GM23338 (cell line): ENCODE results near the gene SPATA31D1. TPM values are rescaled to one million over a fixed set of nuclear protein-coding genes. Genes with fewer than 3 reads are reported as not detected.

Experiments used
- ATAC-seq: fragments of 200-7000 bp; cut with Tn5 transposase; 3 replicates; pipeline ENCODE4 v1.9.1; 2020
- DNase-seq: peaks from one replicate; pipeline ENCODE4 v3.0.0-alpha.2; 2015; ENCODE audit warnings: low spot score
- H2AFZ ChIP-seq: fragments of 200-600 bp; sonication (generic); 2 replicates; pipeline ENCODE4 v1.8.0; 2016; ENCODE audit warnings: antibody characterized with exemption, mild to moderate bottlenecking, moderate library complexity
- H3F3A ChIP-seq: fragments of 200-600 bp; sonication (generic); replicated peaks from 2 replicates; pipeline ENCODE4 v1.8.0; 2017; ENCODE audit warnings: antibody characterized with exemption, mixed run types, low read depth
- H3K27ac ChIP-seq: fragments of 200-600 bp; sonication (generic); 2 replicates; pipeline ENCODE4 v1.6.1; 2016; ENCODE audit warnings: low read depth
- H3K27me3 ChIP-seq: fragments of 200-600 bp; sonication (generic); 2 replicates; pipeline ENCODE4 v1.8.0; 2016; ENCODE audit warnings: mild to moderate bottlenecking, mixed run types, moderate library complexity; ENCODE audit not compliant: insufficient read depth
- H3K36me3 ChIP-seq: fragments of 200-600 bp; sonication (generic); 2 replicates; pipeline ENCODE4 v1.8.0; 2016; ENCODE audit warnings: mild to moderate bottlenecking; ENCODE audit not compliant: insufficient read depth
- H3K4me1 ChIP-seq: fragments of 200-600 bp; sonication (generic); 2 replicates; pipeline ENCODE4 v1.8.0; 2016; ENCODE audit warnings: mild to moderate bottlenecking, moderate library complexity; ENCODE audit not compliant: insufficient read depth
- H3K4me2 ChIP-seq: fragments of 200-600 bp; sonication (generic); 2 replicates; pipeline ENCODE4 v1.7.1; 2017; ENCODE audit warnings: mixed run types
- H3K4me3 ChIP-seq: fragments of 200-600 bp; sonication (generic); 2 replicates; pipeline ENCODE4 v1.6.1; 2016; ENCODE audit warnings: mixed run types
- H3K79me2 ChIP-seq: fragments of 200-600 bp; sonication (generic); replicated peaks from 2 replicates; pipeline ENCODE4 v1.8.0; 2017; ENCODE audit warnings: mild to moderate bottlenecking; ENCODE audit not compliant: insufficient read depth
- H3K9me2 ChIP-seq: fragments of 200-600 bp; sonication (generic); 2 replicates; pipeline ENCODE4 v1.8.0; 2017; ENCODE audit not compliant: insufficient read depth
- H4K20me1 ChIP-seq: fragments of 200-600 bp; sonication (generic); replicated peaks from 2 replicates; pipeline ENCODE4 v1.8.0; 2017; ENCODE audit warnings: mild to moderate bottlenecking; ENCODE audit not compliant: insufficient read depth
- H3K27ac Mint-ChIP-seq: 2 replicates; pipeline ENCODE4 v1.8.0; 2020; ENCODE audit warnings: inconsistent platforms, mild to moderate bottlenecking, moderate library complexity, mixed read lengths
- H3K27me3 Mint-ChIP-seq: 3 replicates; pipeline ENCODE4 v1.8.0; 2022; ENCODE audit warnings: low read depth, mild to moderate bottlenecking, moderate library complexity, mixed read lengths, inconsistent platforms; ENCODE audit not compliant: insufficient read depth, poor library complexity
- H3K36me3 Mint-ChIP-seq: 3 replicates; pipeline ENCODE4 v1.8.0; 2021; ENCODE audit warnings: low read depth, mild to moderate bottlenecking, inconsistent platforms, moderate library complexity, mixed read lengths
- H3K4me1 Mint-ChIP-seq: 3 replicates; pipeline ENCODE4 v1.8.0; 2020; ENCODE audit warnings: mild to moderate bottlenecking, inconsistent platforms, mixed read lengths
- H3K4me3 Mint-ChIP-seq: 3 replicates; pipeline ENCODE4 v1.8.0; 2021; ENCODE audit warnings: moderate library complexity, mild to moderate bottlenecking, inconsistent platforms, mixed read lengths
- H3K9me3 Mint-ChIP-seq: 3 replicates; pipeline ENCODE4 v1.8.0; 2020; ENCODE audit warnings: moderate library complexity, mild to moderate bottlenecking, inconsistent platforms, mixed read lengths
- CREB1 ChIP-seq: fragments of 250-450 bp; sonication (Bioruptor Pico); IDR thresholded peaks from 2 replicates; pipeline ENCODE4 v1.5.0; 2020; ENCODE audit warnings: low read depth, mild to moderate bottlenecking, moderate library complexity
- EZH2 ChIP-seq: fragments of 200-600 bp; sonication (generic); IDR thresholded peaks from one replicate; pipeline ENCODE4 v1.8.0; 2017; ENCODE audit warnings: antibody characterized with exemption, mild to moderate bottlenecking, low read depth; ENCODE audit not compliant: unreplicated experiment
- EZH2phosphoT487 ChIP-seq: fragments of 200-600 bp; sonication (generic); IDR thresholded peaks from one replicate; pipeline ENCODE4 v1.8.1; 2018; ENCODE audit warnings: antibody characterized with exemption; ENCODE audit not compliant: unreplicated experiment
- JUNB ChIP-seq: IDR thresholded peaks from one replicate; pipeline ENCODE4 v1.6.1; 2016; ENCODE audit warnings: antibody characterized with exemption; ENCODE audit not compliant: unreplicated experiment
- NANOG ChIP-seq: IDR thresholded peaks from 2 replicates; pipeline ENCODE4 v1.6.1; 2016; ENCODE audit warnings: antibody characterized with exemption, borderline replicate concordance
- POLR2AphosphoS5 ChIP-seq: IDR thresholded peaks from 2 replicates; pipeline ENCODE4 v1.6.1; 2016; ENCODE audit warnings: antibody characterized with exemption, low read depth
- REST ChIP-seq: IDR thresholded peaks from one replicate; pipeline ENCODE4 v1.6.1; 2018; ENCODE audit warnings: antibody characterized with exemption; ENCODE audit not compliant: unreplicated experiment
- STAT1 ChIP-seq: IDR thresholded peaks from one replicate; pipeline ENCODE4 v1.6.1; 2016; ENCODE audit warnings: antibody characterized with exemption; ENCODE audit not compliant: unreplicated experiment
- ZNF331 ChIP-seq: fragments of 250-450 bp; sonication (Bioruptor Pico); IDR thresholded peaks from 2 replicates; pipeline ENCODE4 v1.5.0; 2020; ENCODE audit warnings: low read depth, mild to moderate bottlenecking, moderate library complexity
- polyA plus RNA-seq: library from polyadenylated mRNA; unstranded; fragments of >200 nt; fragmentation: Nextera tagmentation; extraction: Ambion mirVana; gene quantifications from 2 replicates; pipeline ENCODE4 v1.2.1, GENCODE V29; 2016
- total RNA-seq: library from RNA; depleted of rRNA; stranded (reverse); fragments of >200 nt; shearing (Covaris generic); gene quantifications from 2 replicates; pipeline ENCODE4 v1.2.3, GENCODE V29; 2014
- TF ChIP-seq, protein P1 (sequence below): fragments of 250-450 bp; sonication (Bioruptor Pico); IDR thresholded peaks from 2 replicates; pipeline ENCODE4 v1.5.0; 2020; ENCODE audit warnings: mild to moderate bottlenecking, moderate library complexity
- TF ChIP-seq, protein P2 (sequence below): IDR thresholded peaks from 2 replicates; pipeline ENCODE4 v1.6.1; 2016; ENCODE audit warnings: antibody characterized with exemption
- TF ChIP-seq, protein P3 (sequence below), 2 experiments: fragments of 200-600 bp in 1 of 2; sonication (generic) in 1 of 2; conservative IDR thresholded peaks; 2 replicates each; pipeline versions ENCODE4 v1.5.1 to v1.6.1; 2016 to 2017; ENCODE audit warnings: antibody characterized with exemption in 2 of 2, low read depth in 2 of 2, mild to moderate bottlenecking in 2 of 2, moderate library complexity in 1 of 2

SPATA31D1 gene
- total and polyA plus RNA-seq, 2 experiments from 2014 or later: not detected

DNA sequence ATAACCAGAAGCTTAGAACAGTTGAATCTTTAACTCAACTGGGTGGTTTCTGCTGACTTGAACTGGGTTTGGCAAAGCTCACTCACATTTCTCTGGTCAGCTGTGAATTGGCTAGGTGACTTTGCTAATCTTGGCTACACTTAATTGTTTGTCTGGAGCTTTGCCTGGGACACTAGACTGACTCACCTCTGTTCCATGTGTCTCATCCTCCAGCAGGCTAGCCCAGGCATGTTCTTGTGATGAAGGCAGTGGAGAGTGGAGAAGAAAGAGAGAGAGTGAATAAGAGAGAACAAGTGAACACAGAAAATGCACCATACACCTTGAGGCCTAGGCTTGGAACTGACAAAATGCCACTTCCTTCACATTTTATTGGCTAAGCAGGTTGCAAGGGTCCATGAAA lies 32.6 kb downstream of the SPATA31D1 start (continued):
- no peak for TF ChIP-seq EZH2phosphoT487
- no peak for TF ChIP-seq NANOG
- no peak for TF ChIP-seq ZNF331 (CRISPR knock-in tag)
- no peak for TF ChIP-seq CREB1 (CRISPR knock-in tag)

- H3K4me3 ChIP-seq: no peak overlapping the region
- no peak for TF ChIP-seq JUNB
- TF ChIP-seq, protein P1, sequence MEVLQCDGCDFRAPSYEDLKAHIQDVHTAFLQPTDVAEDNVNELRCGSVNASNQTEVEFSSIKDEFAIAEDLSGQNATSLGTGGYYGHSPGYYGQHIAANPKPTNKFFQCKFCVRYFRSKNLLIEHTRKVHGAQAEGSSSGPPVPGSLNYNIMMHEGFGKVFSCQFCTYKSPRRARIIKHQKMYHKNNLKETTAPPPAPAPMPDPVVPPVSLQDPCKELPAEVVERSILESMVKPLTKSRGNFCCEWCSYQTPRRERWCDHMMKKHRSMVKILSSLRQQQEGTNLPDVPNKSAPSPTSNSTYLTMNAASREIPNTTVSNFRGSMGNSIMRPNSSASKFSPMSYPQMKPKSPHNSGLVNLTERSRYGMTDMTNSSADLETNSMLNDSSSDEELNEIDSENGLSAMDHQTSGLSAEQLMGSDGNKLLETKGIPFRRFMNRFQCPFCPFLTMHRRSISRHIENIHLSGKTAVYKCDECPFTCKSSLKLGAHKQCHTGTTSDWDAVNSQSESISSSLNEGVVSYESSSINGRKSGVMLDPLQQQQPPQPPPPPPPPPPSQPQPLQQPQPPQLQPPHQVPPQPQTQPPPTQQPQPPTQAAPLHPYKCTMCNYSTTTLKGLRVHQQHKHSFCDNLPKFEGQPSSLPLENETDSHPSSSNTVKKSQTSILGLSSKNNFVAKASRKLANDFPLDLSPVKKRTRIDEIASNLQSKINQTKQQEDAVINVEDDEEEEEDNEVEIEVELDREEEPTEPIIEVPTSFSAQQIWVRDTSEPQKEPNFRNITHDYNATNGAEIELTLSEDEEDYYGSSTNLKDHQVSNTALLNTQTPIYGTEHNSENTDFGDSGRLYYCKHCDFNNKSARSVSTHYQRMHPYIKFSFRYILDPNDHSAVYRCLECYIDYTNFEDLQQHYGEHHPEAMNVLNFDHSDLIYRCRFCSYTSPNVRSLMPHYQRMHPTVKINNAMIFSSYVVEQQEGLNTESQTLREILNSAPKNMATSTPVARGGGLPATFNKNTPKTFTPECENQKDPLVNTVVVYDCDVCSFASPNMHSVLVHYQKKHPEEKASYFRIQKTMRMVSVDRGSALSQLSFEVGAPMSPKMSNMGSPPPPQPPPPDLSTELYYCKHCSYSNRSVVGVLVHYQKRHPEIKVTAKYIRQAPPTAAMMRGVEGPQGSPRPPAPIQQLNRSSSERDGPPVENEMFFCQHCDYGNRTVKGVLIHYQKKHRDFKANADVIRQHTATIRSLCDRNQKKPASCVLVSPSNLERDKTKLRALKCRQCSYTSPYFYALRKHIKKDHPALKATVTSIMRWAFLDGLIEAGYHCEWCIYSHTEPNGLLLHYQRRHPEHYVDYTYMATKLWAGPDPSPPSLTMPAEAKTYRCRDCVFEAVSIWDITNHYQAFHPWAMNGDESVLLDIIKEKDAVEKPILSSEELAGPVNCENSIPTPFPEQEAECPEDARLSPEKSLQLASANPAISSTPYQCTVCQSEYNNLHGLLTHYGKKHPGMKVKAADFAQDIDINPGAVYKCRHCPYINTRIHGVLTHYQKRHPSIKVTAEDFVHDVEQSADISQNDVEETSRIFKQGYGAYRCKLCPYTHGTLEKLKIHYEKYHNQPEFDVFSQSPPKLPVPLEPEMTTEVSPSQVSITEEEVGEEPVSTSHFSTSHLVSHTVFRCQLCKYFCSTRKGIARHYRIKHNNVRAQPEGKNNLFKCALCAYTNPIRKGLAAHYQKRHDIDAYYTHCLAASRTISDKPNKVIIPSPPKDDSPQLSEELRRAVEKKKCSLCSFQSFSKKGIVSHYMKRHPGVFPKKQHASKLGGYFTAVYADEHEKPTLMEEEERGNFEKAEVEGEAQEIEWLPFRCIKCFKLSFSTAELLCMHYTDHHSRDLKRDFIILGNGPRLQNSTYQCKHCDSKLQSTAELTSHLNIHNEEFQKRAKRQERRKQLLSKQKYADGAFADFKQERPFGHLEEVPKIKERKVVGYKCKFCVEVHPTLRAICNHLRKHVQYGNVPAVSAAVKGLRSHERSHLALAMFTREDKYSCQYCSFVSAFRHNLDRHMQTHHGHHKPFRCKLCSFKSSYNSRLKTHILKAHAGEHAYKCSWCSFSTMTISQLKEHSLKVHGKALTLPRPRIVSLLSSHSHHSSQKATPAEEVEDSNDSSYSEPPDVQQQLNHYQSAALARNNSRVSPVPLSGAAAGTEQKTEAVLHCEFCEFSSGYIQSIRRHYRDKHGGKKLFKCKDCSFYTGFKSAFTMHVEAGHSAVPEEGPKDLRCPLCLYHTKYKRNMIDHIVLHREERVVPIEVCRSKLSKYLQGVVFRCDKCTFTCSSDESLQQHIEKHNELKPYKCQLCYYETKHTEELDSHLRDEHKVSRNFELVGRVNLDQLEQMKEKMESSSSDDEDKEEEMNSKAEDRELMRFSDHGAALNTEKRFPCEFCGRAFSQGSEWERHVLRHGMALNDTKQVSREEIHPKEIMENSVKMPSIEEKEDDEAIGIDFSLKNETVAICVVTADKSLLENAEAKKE (CRISPR knock-in tag): no peak
- no peak for TF ChIP-seq EZH2phosphoT487
- no peak for TF ChIP-seq STAT1
- no peak for TF ChIP-seq CREB1 (CRISPR knock-in tag)
- TF ChIP-seq EZH2: no peak
- no peak for TF ChIP-seq POLR2AphosphoS5
- TF ChIP-seq, protein P2, sequence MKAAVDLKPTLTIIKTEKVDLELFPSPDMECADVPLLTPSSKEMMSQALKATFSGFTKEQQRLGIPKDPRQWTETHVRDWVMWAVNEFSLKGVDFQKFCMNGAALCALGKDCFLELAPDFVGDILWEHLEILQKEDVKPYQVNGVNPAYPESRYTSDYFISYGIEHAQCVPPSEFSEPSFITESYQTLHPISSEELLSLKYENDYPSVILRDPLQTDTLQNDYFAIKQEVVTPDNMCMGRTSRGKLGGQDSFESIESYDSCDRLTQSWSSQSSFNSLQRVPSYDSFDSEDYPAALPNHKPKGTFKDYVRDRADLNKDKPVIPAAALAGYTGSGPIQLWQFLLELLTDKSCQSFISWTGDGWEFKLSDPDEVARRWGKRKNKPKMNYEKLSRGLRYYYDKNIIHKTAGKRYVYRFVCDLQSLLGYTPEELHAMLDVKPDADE: no peak
- TF ChIP-seq, protein P3, sequence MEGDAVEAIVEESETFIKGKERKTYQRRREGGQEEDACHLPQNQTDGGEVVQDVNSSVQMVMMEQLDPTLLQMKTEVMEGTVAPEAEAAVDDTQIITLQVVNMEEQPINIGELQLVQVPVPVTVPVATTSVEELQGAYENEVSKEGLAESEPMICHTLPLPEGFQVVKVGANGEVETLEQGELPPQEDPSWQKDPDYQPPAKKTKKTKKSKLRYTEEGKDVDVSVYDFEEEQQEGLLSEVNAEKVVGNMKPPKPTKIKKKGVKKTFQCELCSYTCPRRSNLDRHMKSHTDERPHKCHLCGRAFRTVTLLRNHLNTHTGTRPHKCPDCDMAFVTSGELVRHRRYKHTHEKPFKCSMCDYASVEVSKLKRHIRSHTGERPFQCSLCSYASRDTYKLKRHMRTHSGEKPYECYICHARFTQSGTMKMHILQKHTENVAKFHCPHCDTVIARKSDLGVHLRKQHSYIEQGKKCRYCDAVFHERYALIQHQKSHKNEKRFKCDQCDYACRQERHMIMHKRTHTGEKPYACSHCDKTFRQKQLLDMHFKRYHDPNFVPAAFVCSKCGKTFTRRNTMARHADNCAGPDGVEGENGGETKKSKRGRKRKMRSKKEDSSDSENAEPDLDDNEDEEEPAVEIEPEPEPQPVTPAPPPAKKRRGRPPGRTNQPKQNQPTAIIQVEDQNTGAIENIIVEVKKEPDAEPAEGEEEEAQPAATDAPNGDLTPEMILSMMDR (conservative IDR thresholded peaks at IDR 0.05; ENCODE audit: low read depth in 2 of 2): no peak
- no peak for TF ChIP-seq ZNF331 (CRISPR knock-in tag)
- no peak for TF ChIP-seq REST
- no peaks in the 10 kb centered on the region for H3K79me2 ChIP-seq
- no peak overlapping the region; the same call in 1 of the 2 replicates for H2AFZ ChIP-seq
- Mint-ChIP-seq H3K4me3 (no peak overlapping the region), H3K27me3 (no peaks in the 10 kb centered on the region), H3K4me1 (no peaks in the 10 kb centered on the region), H3K36me3 (no peaks in the 10 kb centered on the region), H3K27ac (no peak overlapping the region), H3K9me3 (no peaks in the 10 kb centered on the region; the same call in 2 of the 3 replicates)
- no peaks in the 10 kb centered on the region for H3F3A ChIP-seq
- no peak overlapping the region for H3K27ac ChIP-seq
- no peak for DNase-seq
- H3K4me1 ChIP-seq: no peaks in the 10 kb centered on the region
- peaks cover 5% of the 10 kb centered on the region for H3K9me2 ChIP-seq
- no peak overlapping the region for H3K4me2 ChIP-seq
- no peaks in the 10 kb centered on the region for H4K20me1 ChIP-seq
- no peaks in the 10 kb centered on the region for H3K27me3 ChIP-seq
- no peak for ATAC-seq
- H3K36me3 ChIP-seq: no peaks in the 10 kb centered on the region
Measured at GRCh38 chr9:82022121-82022520, 33.5 kb downstream of the SPATA31D1 start.
